Small intestine (tissue), 7 donors: Measurements from ENCODE around the gene AADAC. TPM values are rescaled to one million over a fixed set of nuclear protein-coding genes. Genes with fewer than 3 reads are reported as not detected.
"Not testable (repeated sequence)": the region's sequence is repeated elsewhere in the genome, so short reads cannot be mapped to it uniquely, and the experiment has no call there.

Source experiments
- DNase-seq, 2 donors: peaks; one replicate each; pipeline versions ENCODE4 v3.0.0 to v3.0.0-alpha.2; 2013
- FAIRE-seq: peaks from 2 replicates; lab custom pipeline; 2012; peaks lifted over from hg19 to GRCh38; lab: Jason Lieb, UNC
- H3K27ac ChIP-seq, 3 donors: one replicate each; pipeline ENCODE4 v1.5.1; 2013; ENCODE audit warnings: low read length in 2 of 3, mild to moderate bottlenecking in 2 of 3, control low read depth in 1 of 3, inconsistent platforms in 1 of 3, low read depth in 1 of 3, moderate library complexity in 1 of 3
- H3K27me3 ChIP-seq, 3 donors: one replicate each; pipeline ENCODE4 v1.6.1; 2013; ENCODE audit warnings: low read length in 3 of 3, inconsistent platforms in 1 of 3; ENCODE audit not compliant: control insufficient read depth in 3 of 3, insufficient read depth in 3 of 3
- H3K36me3 ChIP-seq, 3 donors: one replicate each; pipeline ENCODE4 v1.6.1; 2013; ENCODE audit warnings: low read length in 3 of 3, inconsistent platforms in 1 of 3, low read depth in 1 of 3, mild to moderate bottlenecking in 1 of 3, moderate library complexity in 1 of 3; ENCODE audit not compliant: control insufficient read depth in 3 of 3, insufficient read depth in 2 of 3
- H3K4me1 ChIP-seq, 3 donors: one replicate each; pipeline ENCODE4 v1.6.1; 2013; ENCODE audit warnings: low read length in 2 of 3, inconsistent platforms in 1 of 3, low read depth in 1 of 3, mild to moderate bottlenecking in 1 of 3, moderate library complexity in 1 of 3; ENCODE audit not compliant: control insufficient read depth in 3 of 3, insufficient read depth in 2 of 3
- H3K4me3 ChIP-seq, 3 donors: one replicate each; pipeline ENCODE4 v1.5.1; 2013; ENCODE audit warnings: low read length in 3 of 3, control low read depth in 1 of 3, inconsistent platforms in 1 of 3, low read depth in 1 of 3, mild to moderate bottlenecking in 1 of 3, moderate library complexity in 1 of 3
- H3K9me3 ChIP-seq, 2 donors: one replicate each; pipeline ENCODE4 v1.6.1; 2013; ENCODE audit warnings: low read depth in 1 of 2, low read length in 1 of 2; ENCODE audit not compliant: control insufficient read depth in 2 of 2, insufficient read depth in 1 of 2
- WGBS, 3 donors: extraction: QIAGEN DNeasy Blood & Tissue Kit; methylation state at CpG; one replicate each; pipeline ENCODE4 v1.1.7; 2013; 5-methylcytosine and 5-hydroxymethylcytosine counted together
- polyA plus RNA-seq, 4 donors: library from polyadenylated mRNA; stranded (reverse) in 3 of 4; unstranded in 1 of 4; fragments of 200-250 nt in 3 of 4; fragments of 120-200 nt in 1 of 4; gene quantifications; one replicate each; pipeline versions ENCODE4 v1.2.1 to v1.2.3, GENCODE V29; 2013
- donor health status: healthy with polysubstance abuse.
- donor health status: control.
- donor health status: control.
- donor health status: Bipolar disorder and iron deficiency.
- donor health status: healthy.

Gene AADAC
- polyA plus RNA-seq, 4 donors, result 55.5 to 142 (median 97.7) TPM

DNA sequence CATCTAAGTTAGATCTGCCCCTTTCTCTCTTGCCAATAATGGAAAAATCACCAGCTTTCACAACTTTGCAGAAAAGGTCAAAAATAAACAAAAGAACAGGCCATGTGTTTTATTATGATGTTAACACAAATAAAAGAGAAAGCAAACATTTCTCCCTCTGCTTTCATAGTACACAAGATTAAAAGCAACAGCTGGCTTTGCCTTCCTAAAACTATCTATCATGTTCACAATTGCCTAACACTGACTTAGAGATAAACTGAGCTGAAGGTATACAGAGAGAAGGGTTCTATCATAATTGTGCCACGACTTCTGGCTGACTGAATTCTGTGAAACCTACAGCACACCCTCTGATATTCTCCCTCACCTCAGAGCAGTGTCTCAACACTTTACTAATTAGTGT lies 29.4 kb downstream of the AADAC start:
- no peak for DNase-seq
- no peak for FAIRE-seq
- Histone ChIP-seq H3K27me3 (no peaks in the 10 kb centered on the region), H3K9me3 (no peaks in the 10 kb centered on the region), H3K4me3 (no peak overlapping the region), H3K4me1 (peaks cover 0 to 1% (median 0%) of the 10 kb centered on the region in 3 donors), H3K27ac (no peak overlapping the region), H3K36me3 (no peaks in the 10 kb centered on the region)
- 14 to 25% (median 16%) methylated on average over 1 of the region's 1 CpG for WGBS, 3 donors

DNA sequence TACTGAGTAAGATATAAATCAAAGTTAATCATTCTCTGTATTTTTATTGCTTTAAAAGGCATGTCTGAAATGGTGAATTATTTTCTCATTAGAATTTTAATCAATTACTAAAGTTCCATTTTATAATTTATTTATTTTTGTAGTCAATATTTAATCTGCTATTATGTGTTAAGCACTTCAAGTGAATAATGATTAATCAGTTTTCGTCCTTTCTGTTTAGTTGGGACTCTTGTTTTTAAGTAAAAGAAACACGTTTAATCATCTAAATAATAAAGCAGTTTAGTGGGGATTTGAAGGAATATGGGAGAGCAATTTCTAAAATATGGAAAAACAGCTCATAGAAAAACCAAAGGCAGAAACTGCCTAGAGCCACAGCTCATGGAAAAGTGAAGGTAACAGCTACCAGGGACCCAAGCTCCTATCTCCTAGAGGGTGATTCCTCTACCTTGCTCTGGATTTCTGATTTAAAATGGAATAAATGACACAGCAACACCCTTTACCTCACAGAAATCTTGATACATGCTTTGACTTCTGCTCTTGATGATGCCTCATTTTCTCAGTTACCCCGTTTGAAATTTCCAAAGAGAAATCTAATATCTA lies 31.5 kb downstream of the AADAC start:
- Histone ChIP-seq H3K4me1 (peaks cover 0 to 1% (median 0%) of the 10 kb centered on the region in 3 donors), H3K9me3 (no peaks in the 10 kb centered on the region), H3K4me3 (no peak overlapping the region), H3K36me3 (no peaks in the 10 kb centered on the region), H3K27ac (no peak overlapping the region), H3K27me3 (no peaks in the 10 kb centered on the region)
- 18 to 45% (median 39%) methylated on average over 3 of the region's 3 CpGs for WGBS, 3 donors
- DNase-seq, result no peak
- peak; percentile 90 for FAIRE-seq

DNA sequence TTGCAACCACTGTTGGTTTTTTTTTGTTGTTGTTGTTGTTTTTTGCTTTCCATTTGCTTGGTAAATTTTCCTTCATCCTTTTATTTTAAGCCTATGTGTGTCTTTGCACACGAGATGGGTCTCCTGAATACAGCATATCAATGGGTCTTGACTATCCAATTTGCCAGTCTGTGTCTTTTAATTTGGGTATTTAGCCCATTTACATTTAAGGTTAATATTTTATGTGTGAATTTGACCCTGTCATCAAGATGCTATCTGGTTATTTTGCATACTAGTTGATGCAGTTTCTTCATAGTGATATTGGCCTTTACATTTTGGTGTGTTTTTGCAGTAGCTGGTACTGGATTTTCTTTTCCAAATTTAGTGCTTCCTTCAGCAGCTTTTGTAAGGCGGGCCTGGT lies 36.1 kb downstream of the AADAC start:
- H3K9me3 ChIP-seq, H3K4me1 ChIP-seq, H3K27me3 ChIP-seq, H3K4me3 ChIP-seq, FAIRE-seq, H3K36me3 ChIP-seq, DNase-seq, H3K27ac ChIP-seq: not testable (repeated sequence)
- WGBS, 3 donors, result 86 to 92% (median 90%) methylated on average over 2 of the region's 2 CpGs

DNA sequence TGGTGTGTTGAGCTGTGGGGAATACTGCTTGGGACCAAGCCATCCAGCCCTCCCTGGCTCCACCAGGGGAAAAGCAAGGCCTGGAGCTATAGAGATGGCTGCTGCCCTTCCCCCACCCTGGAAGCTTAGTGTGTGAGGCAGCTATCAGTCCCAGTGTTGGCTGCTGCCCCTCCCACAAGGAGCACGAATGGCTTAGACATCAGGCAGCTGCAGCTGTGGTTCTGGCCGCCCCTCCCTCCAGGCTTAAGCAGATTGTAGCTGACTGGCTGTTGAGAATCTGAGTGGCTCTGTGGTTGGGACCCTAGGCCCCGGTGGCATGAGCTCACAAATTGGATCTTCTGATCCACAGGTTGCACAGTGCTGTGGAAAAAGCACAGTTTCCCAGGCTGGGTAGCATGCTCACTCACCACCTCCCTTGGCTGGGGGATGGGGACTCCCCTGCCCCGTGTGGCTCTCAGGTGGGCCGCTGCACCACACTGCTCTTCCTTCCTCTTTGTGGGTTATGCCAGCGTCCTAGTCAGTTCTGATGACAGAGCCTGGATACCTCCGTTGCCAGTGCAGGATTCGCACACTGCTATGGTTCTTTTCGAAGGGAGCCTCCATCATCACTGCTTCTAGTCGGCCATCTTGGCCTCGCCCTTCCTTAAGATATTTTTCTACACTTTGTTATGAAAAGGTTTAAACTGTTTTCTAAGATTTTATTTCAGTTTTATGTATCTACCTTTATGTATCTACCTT lies 38.3 kb downstream of the AADAC start:
- Histone ChIP-seq H3K4me1 (no peaks in the 10 kb centered on the region), H3K27me3 (no peaks in the 10 kb centered on the region), H3K36me3 (peaks cover 0 to 3% (median 0%) of the 10 kb centered on the region in 3 donors), H3K27ac (no peak overlapping the region), H3K9me3 (peaks cover 0 to 8% of the 10 kb centered on the region in 2 donors), H3K4me3 (no peak overlapping the region)
- DNase-seq (no peak), FAIRE-seq (no peak)
- WGBS, 3 donors, result 79 to 87% (median 79%) methylated on average over 11 of the region's 11 CpGs

DNA sequence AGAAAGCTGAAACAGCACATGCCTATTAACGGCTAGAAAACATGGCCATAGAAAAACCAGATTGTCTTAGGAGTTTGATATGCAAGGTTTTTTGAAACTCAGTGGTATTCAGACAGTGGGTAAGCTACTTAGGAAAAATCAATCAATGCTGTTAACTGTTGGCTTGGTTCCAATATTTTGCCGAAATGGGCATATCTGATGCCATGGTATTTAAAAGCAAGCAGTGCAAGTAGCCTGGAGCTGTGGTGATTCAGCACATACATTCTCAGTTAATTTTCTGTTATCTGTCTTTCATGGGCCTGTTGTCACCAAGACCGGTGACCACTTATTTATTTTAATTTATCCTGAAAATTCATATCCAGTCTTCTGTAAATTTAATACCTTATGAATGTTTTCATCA lies 42.2 kb downstream of the AADAC start:
- no peak for DNase-seq
- Histone ChIP-seq H3K27me3 (no peaks in the 10 kb centered on the region), H3K9me3 (peaks cover 0 to 8% of the 10 kb centered on the region in 2 donors), H3K4me3 (no peak overlapping the region), H3K4me1 (no peaks in the 10 kb centered on the region), H3K27ac (no peak overlapping the region), H3K36me3 (peaks cover 0 to 3% (median 0%) of the 10 kb centered on the region in 3 donors)
- FAIRE-seq, result no peak
- 87 to 92% (median 89%) methylated on average over 3 of the region's 3 CpGs for WGBS, 3 donors

DNA sequence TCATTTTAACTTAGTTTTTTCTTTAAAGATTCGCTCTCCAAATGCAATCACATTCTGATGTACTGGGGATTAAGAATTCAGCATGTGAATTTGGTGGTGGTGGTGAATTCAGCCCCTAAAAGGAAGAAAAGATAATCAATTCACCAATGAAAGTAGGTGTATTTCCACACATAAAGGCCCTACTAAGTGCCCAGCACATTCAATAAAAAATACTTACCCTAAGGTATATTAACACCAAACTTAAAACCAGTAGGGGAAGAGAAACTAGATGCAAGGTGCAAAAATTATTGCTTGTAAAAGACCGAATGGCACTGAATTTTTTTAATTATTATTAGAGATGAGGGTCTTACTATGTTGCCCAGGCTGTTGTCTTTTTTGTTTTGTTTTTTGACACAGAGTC lies 42.7 kb downstream of the AADAC start:
- WGBS, 3 donors, result 89 to 95% (median 94%) methylated on average over 2 of the region's 2 CpGs
- H3K4me3 ChIP-seq, result no peak overlapping the region
- no peaks in the 10 kb centered on the region for H3K27me3 ChIP-seq
- no peaks in the 10 kb centered on the region for H3K4me1 ChIP-seq
- FAIRE-seq (no peak), DNase-seq (no peak)
- no peak overlapping the region for H3K27ac ChIP-seq
- peaks cover 0 to 3% (median 0%) of the 10 kb centered on the region in 3 donors for H3K36me3 ChIP-seq
- H3K9me3 ChIP-seq, result peaks cover 0 to 5% of the 10 kb centered on the region in 2 donors

DNA sequence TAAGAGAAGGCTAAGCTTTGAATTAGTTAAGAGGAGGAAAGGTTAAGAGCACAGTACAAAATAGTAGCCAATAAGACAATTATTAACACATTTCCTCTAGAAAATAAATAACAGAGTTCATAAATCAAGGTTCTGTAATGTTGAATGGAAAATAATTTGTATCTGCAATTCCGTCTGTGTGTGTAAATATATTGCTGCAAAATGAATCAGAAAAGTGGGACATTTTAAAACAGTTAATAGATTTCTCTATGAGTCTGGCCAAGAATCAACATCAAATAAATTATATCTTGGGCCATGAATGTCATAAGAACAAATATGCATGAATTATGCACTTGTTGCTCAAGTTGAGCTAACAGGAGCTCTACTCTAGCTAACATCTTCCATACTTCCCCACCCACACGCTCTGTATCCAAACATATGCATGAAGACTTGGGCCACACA lies 45.3 kb downstream of the AADAC start:
- no peak for FAIRE-seq
- Histone ChIP-seq H3K4me3 (no peak overlapping the region), H3K27ac (no peak overlapping the region), H3K9me3 (no peaks in the 10 kb centered on the region), H3K27me3 (no peaks in the 10 kb centered on the region), H3K36me3 (no peaks in the 10 kb centered on the region), H3K4me1 (peaks cover 0 to 3% (median 0%) of the 10 kb centered on the region in 3 donors)
- WGBS, 3 donors, result 59 to 71% (median 67%) methylated on average over 2 of the region's 2 CpGs
- no peak for DNase-seq

DNA sequence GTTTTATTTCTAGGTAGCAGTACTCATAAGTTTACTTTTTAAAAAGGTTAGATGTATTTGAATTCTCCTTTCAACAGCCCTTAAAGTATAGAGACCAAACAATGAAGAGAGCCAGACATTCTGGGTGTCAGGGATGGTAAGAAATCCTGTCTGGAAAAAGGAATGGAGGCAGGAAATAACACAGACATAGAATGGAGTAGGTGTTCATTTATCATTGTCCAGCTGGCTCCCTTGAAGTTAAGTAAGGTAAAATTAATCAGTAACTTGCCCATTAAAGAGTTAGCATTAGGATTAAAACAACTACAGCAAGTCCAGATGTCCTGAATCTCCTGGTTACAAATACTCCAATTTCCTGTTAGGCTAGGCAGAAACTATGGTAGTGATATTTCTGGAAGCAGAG lies 46.0 kb downstream of the AADAC start:
- no peaks in the 10 kb centered on the region for H3K27me3 ChIP-seq
- H3K36me3 ChIP-seq, result no peaks in the 10 kb centered on the region
- FAIRE-seq (no peak), DNase-seq (peak in 1 of 2 donors; percentile 32)
- H3K4me3 ChIP-seq, result no peak overlapping the region
- no peak overlapping the region for H3K27ac ChIP-seq
- no peaks in the 10 kb centered on the region for H3K9me3 ChIP-seq
- H3K4me1 ChIP-seq, result peaks cover 0 to 6% (median 0%) of the 10 kb centered on the region in 3 donors
